T-helper 1 cell (primary cell): ENCODE results near the gene IFNA16.
"Not testable (repeated sequence)": the region's sequence is repeated elsewhere in the genome, so short reads cannot be mapped to it uniquely, and the experiment has no call there.

Source experiments
- DNase-seq, 5 donors: peaks; one replicate each; pipeline ENCODE4 v3.0.0-alpha.2; 2012 to 2020
- total RNA-seq, 4 donors: gene quantifications; one replicate each; lab custom pipeline; 2026; lab: John Stamatoyannopoulos, UW

IFNA16 gene
- total RNA-seq, result 0 reads per million in 4 donors

GRCh38 chr9:21217211-21217610 is at the start of gene IFNA16:
Gene IFNA16 (minus strand): TSS chr9:21217311. CDS start chr9:21217305, 6 bp downstream.
- DNase-seq, result not testable (repeated sequence)

- DNase-seq, result no peak
Measured at GRCh38 chr9:21265421-21266189, 48.5 kb upstream of the IFNA16 start.

GRCh38 chr9:21255538-21256212 is 38.6 kb upstream of the IFNA16 start:
- DNase-seq, result no peak

GRCh38 chr9:21252721-21253547 is 35.8 kb upstream of the IFNA16 start:
- DNase-seq, result peak in 1 of 5 donors; percentile 5

GRCh38 chr9:21251638-21252037 is 34.5 kb upstream of the IFNA16 start:
- DNase-seq, result no peak

GRCh38 chr9:21251190-21251589 is 34.1 kb upstream of the IFNA16 start:
- no peak for DNase-seq

GRCh38 chr9:21244836-21245235 is 27.7 kb upstream of the IFNA16 start:
- DNase-seq, result no peak

- no peak for DNase-seq
Measured at GRCh38 chr9:21239911-21240310, 22.8 kb upstream of the IFNA16 start, which contains the start of gene IFNA14. Gene IFNA14 (minus strand): TSS chr9:21240005. CDS start chr9:21239935, 70 bp downstream.

GRCh38 chr9:21236360-21236714 is 19.2 kb upstream of the IFNA16 start:
- not testable (repeated sequence) for DNase-seq

- peak in 1 of 5 donors; percentile 27 for DNase-seq
Measured at GRCh38 chr9:21235468-21236359, 18.6 kb upstream of the IFNA16 start.

GRCh38 chr9:21234153-21234687 is 17.1 kb upstream of the IFNA16 start:
- no peak for DNase-seq

- DNase-seq, result no peak
Measured at GRCh38 chr9:21233258-21233657, 16.1 kb upstream of the IFNA16 start.

- no peak for DNase-seq
Measured at GRCh38 chr9:21228122-21228521, 11.0 kb upstream of the IFNA16 start, which contains the start of gene IFNA17. Gene IFNA17 (minus strand): TSS chr9:21228222. CDS start chr9:21228173, 49 bp downstream.

GRCh38 chr9:21213411-21214326 is 3.4 kb downstream of the IFNA16 start:
- not testable (repeated sequence) for DNase-seq

- not testable (repeated sequence) for DNase-seq
Measured at GRCh38 chr9:21212160-21212559, 5.0 kb downstream of the IFNA16 start.

- not testable (repeated sequence) for DNase-seq
Measured at GRCh38 chr9:21210782-21211181, 6.3 kb downstream of the IFNA16 start.

- no peak for DNase-seq
Measured at GRCh38 chr9:21210311-21210710, 6.8 kb downstream of the IFNA16 start.

- DNase-seq, result not testable (repeated sequence)
Measured at GRCh38 chr9:21207043-21207442, 10.1 kb downstream of the IFNA16 start, which contains the start of gene IFNA10. Gene IFNA10 (minus strand): TSS chr9:21207143. CDS start chr9:21207097, 46 bp downstream.

GRCh38 chr9:21205204-21205603 is 11.9 kb downstream of the IFNA16 start:
- no peak for DNase-seq

GRCh38 chr9:21202105-21202504 is 15.0 kb downstream of the IFNA16 start, which contains the start of gene IFNA7:
Gene IFNA7 (minus strand): TSS chr9:21202205. CDS start chr9:21202165, 40 bp downstream.
- DNase-seq, result not testable (repeated sequence)
